Lung microvascular endothelial cell (primary cell): Measurements from ENCODE around the gene GTF2A1. TPM values are rescaled to one million over a fixed set of nuclear protein-coding genes. Genes with fewer than 3 reads are reported as not detected.
A peak's percentile ranks its signal among the peaks of the same experiment; 100 is the strongest.

ENCODE experiments used
- DNase-seq, 2 donors: peaks; one replicate each; pipeline versions ENCODE4 v3.0.0 to v3.0.0-alpha.2; 2010; ENCODE audit warnings: low read depth in 2 of 2
- total RNA-seq: library from RNA; depleted of rRNA; stranded (reverse); fragments of >200 nt; gene quantifications from 2 replicates; pipeline ENCODE4 v1.2.1, GENCODE V29; 2014

The GTF2A1 gene
- total RNA-seq, 1 donor from 2014 or later = 44.8 TPM

GRCh38 chr14:81179631-81180030 is 41.1 kb downstream of the GTF2A1 start:
- DNase-seq = no peak

GRCh38 chr14:81178063-81178462 is 42.7 kb downstream of the GTF2A1 start:
- DNase-seq = peak in 1 of 2 donors; percentile 12

GRCh38 chr14:81177225-81177624 is 43.5 kb downstream of the GTF2A1 start:
- DNase-seq = peak in 1 of 2 donors; percentile 9

- DNase-seq = no peak
Measured at GRCh38 chr14:81176241-81176640, 44.5 kb downstream of the GTF2A1 start.

GRCh38 chr14:81172881-81173280 is 47.9 kb downstream of the GTF2A1 start:
- no peak for DNase-seq

- no peak for DNase-seq
Measured at GRCh38 chr14:81172353-81172752, 48.4 kb downstream of the GTF2A1 start.

GRCh38 chr14:81170829-81171195 is 49.9 kb downstream of the GTF2A1 start:
- no peak for DNase-seq

- DNase-seq = peak; percentile 83 to 89
Measured at GRCh38 chr14:81170104-81170828, 50.5 kb downstream of the GTF2A1 start.

GRCh38 chr14:81169711-81170103 is 51.1 kb downstream of the GTF2A1 start:
- DNase-seq = peak; percentile 43 to 65

- no peak for DNase-seq
Measured at GRCh38 chr14:81169267-81169666, 51.5 kb downstream of the GTF2A1 start.

- no peak for DNase-seq
Measured at GRCh38 chr14:81166121-81166520, 54.6 kb downstream of the GTF2A1 start.

- DNase-seq = no peak
Measured at GRCh38 chr14:81165188-81165587, 55.6 kb downstream of the GTF2A1 start.

- DNase-seq = peak; percentile 69 to 77
Measured at GRCh38 chr14:81164167-81164774, 56.5 kb downstream of the GTF2A1 start.

- peak in 1 of 2 donors; percentile 4 for DNase-seq
Measured at GRCh38 chr14:81162941-81163340, 57.8 kb downstream of the GTF2A1 start.

- no peak for DNase-seq
Measured at GRCh38 chr14:81161749-81162148, 59.0 kb downstream of the GTF2A1 start.

- DNase-seq = no peak
Measured at GRCh38 chr14:81161088-81161487, 59.7 kb downstream of the GTF2A1 start.

- no peak for DNase-seq
Measured at GRCh38 chr14:81157431-81157830, 63.3 kb downstream of the GTF2A1 start.

- DNase-seq = no peak
Measured at GRCh38 chr14:81153187-81153586, 67.6 kb downstream of the GTF2A1 start.

GRCh38 chr14:81148635-81149034 is 72.1 kb downstream of the GTF2A1 start:
- no peak for DNase-seq

GRCh38 chr14:81147140-81147897 is 73.4 kb downstream of the GTF2A1 start:
- DNase-seq = no peak

GRCh38 chr14:81144824-81145603 is 75.7 kb downstream of the GTF2A1 start:
- DNase-seq = peak in 1 of 2 donors; percentile 7

- no peak for DNase-seq
Measured at GRCh38 chr14:81143793-81144192, 77.0 kb downstream of the GTF2A1 start.
